GM23338 (cell line): Measurements from ENCODE around the gene PIAS1. TPM values are rescaled to one million over a fixed set of nuclear protein-coding genes. Genes with fewer than 3 reads are reported as not detected.

Source experiments
- ATAC-seq: fragments of 200-7000 bp; cut with Tn5 transposase; 3 replicates; pipeline ENCODE4 v1.9.1; 2020
- DNase-seq: peaks from one replicate; pipeline ENCODE4 v3.0.0-alpha.2; 2015; ENCODE audit warnings: low spot score
- H2AFZ ChIP-seq: fragments of 200-600 bp; sonication (generic); 2 replicates; pipeline ENCODE4 v1.8.0; 2016; ENCODE audit warnings: antibody characterized with exemption, mild to moderate bottlenecking, moderate library complexity
- H3F3A ChIP-seq: fragments of 200-600 bp; sonication (generic); replicated peaks from 2 replicates; pipeline ENCODE4 v1.8.0; 2017; ENCODE audit warnings: antibody characterized with exemption, mixed run types, low read depth
- H3K27ac ChIP-seq: fragments of 200-600 bp; sonication (generic); 2 replicates; pipeline ENCODE4 v1.6.1; 2016; ENCODE audit warnings: low read depth
- H3K27me3 ChIP-seq: fragments of 200-600 bp; sonication (generic); 2 replicates; pipeline ENCODE4 v1.8.0; 2016; ENCODE audit warnings: mild to moderate bottlenecking, mixed run types, moderate library complexity; ENCODE audit not compliant: insufficient read depth
- H3K36me3 ChIP-seq: fragments of 200-600 bp; sonication (generic); 2 replicates; pipeline ENCODE4 v1.8.0; 2016; ENCODE audit warnings: mild to moderate bottlenecking; ENCODE audit not compliant: insufficient read depth
- H3K4me1 ChIP-seq: fragments of 200-600 bp; sonication (generic); 2 replicates; pipeline ENCODE4 v1.8.0; 2016; ENCODE audit warnings: mild to moderate bottlenecking, moderate library complexity; ENCODE audit not compliant: insufficient read depth
- H3K4me2 ChIP-seq: fragments of 200-600 bp; sonication (generic); 2 replicates; pipeline ENCODE4 v1.7.1; 2017; ENCODE audit warnings: mixed run types
- H3K4me3 ChIP-seq: fragments of 200-600 bp; sonication (generic); 2 replicates; pipeline ENCODE4 v1.6.1; 2016; ENCODE audit warnings: mixed run types
- H3K79me2 ChIP-seq: fragments of 200-600 bp; sonication (generic); replicated peaks from 2 replicates; pipeline ENCODE4 v1.8.0; 2017; ENCODE audit warnings: mild to moderate bottlenecking; ENCODE audit not compliant: insufficient read depth
- H3K9me2 ChIP-seq: fragments of 200-600 bp; sonication (generic); 2 replicates; pipeline ENCODE4 v1.8.0; 2017; ENCODE audit not compliant: insufficient read depth
- H4K20me1 ChIP-seq: fragments of 200-600 bp; sonication (generic); replicated peaks from 2 replicates; pipeline ENCODE4 v1.8.0; 2017; ENCODE audit warnings: mild to moderate bottlenecking; ENCODE audit not compliant: insufficient read depth
- H3K27ac Mint-ChIP-seq: 2 replicates; pipeline ENCODE4 v1.8.0; 2020; ENCODE audit warnings: inconsistent platforms, mild to moderate bottlenecking, moderate library complexity, mixed read lengths
- H3K27me3 Mint-ChIP-seq: 3 replicates; pipeline ENCODE4 v1.8.0; 2022; ENCODE audit warnings: low read depth, mild to moderate bottlenecking, moderate library complexity, mixed read lengths, inconsistent platforms; ENCODE audit not compliant: insufficient read depth, poor library complexity
- H3K36me3 Mint-ChIP-seq: 3 replicates; pipeline ENCODE4 v1.8.0; 2021; ENCODE audit warnings: low read depth, mild to moderate bottlenecking, inconsistent platforms, moderate library complexity, mixed read lengths
- H3K4me1 Mint-ChIP-seq: 3 replicates; pipeline ENCODE4 v1.8.0; 2020; ENCODE audit warnings: mild to moderate bottlenecking, inconsistent platforms, mixed read lengths
- H3K4me3 Mint-ChIP-seq: 3 replicates; pipeline ENCODE4 v1.8.0; 2021; ENCODE audit warnings: moderate library complexity, mild to moderate bottlenecking, inconsistent platforms, mixed read lengths
- H3K9me3 Mint-ChIP-seq: 3 replicates; pipeline ENCODE4 v1.8.0; 2020; ENCODE audit warnings: moderate library complexity, mild to moderate bottlenecking, inconsistent platforms, mixed read lengths
- CREB1 ChIP-seq: fragments of 250-450 bp; sonication (Bioruptor Pico); IDR thresholded peaks from 2 replicates; pipeline ENCODE4 v1.5.0; 2020; ENCODE audit warnings: low read depth, mild to moderate bottlenecking, moderate library complexity
- ETS1 ChIP-seq: IDR thresholded peaks from 2 replicates; pipeline ENCODE4 v1.6.1; 2016; ENCODE audit warnings: antibody characterized with exemption
- EZH2 ChIP-seq: fragments of 200-600 bp; sonication (generic); IDR thresholded peaks from one replicate; pipeline ENCODE4 v1.8.0; 2017; ENCODE audit warnings: antibody characterized with exemption, mild to moderate bottlenecking, low read depth; ENCODE audit not compliant: unreplicated experiment
- EZH2phosphoT487 ChIP-seq: fragments of 200-600 bp; sonication (generic); IDR thresholded peaks from one replicate; pipeline ENCODE4 v1.8.1; 2018; ENCODE audit warnings: antibody characterized with exemption; ENCODE audit not compliant: unreplicated experiment
- JUNB ChIP-seq: IDR thresholded peaks from one replicate; pipeline ENCODE4 v1.6.1; 2016; ENCODE audit warnings: antibody characterized with exemption; ENCODE audit not compliant: unreplicated experiment
- NANOG ChIP-seq: IDR thresholded peaks from 2 replicates; pipeline ENCODE4 v1.6.1; 2016; ENCODE audit warnings: antibody characterized with exemption, borderline replicate concordance
- POLR2AphosphoS5 ChIP-seq: IDR thresholded peaks from 2 replicates; pipeline ENCODE4 v1.6.1; 2016; ENCODE audit warnings: antibody characterized with exemption, low read depth
- REST ChIP-seq: IDR thresholded peaks from one replicate; pipeline ENCODE4 v1.6.1; 2018; ENCODE audit warnings: antibody characterized with exemption; ENCODE audit not compliant: unreplicated experiment
- STAT1 ChIP-seq: IDR thresholded peaks from one replicate; pipeline ENCODE4 v1.6.1; 2016; ENCODE audit warnings: antibody characterized with exemption; ENCODE audit not compliant: unreplicated experiment
- ZNF114 ChIP-seq: fragments of 250-450 bp; sonication (Bioruptor Pico); IDR thresholded peaks from 2 replicates; pipeline ENCODE4 v1.5.0; 2020; ENCODE audit warnings: mild to moderate bottlenecking, moderate library complexity
- ZNF462 ChIP-seq: fragments of 250-450 bp; sonication (Bioruptor Pico); IDR thresholded peaks from 2 replicates; pipeline ENCODE4 v1.5.0; 2020; ENCODE audit warnings: mild to moderate bottlenecking, moderate library complexity
- polyA plus RNA-seq: library from polyadenylated mRNA; unstranded; fragments of >200 nt; fragmentation: Nextera tagmentation; extraction: Ambion mirVana; gene quantifications from 2 replicates; pipeline ENCODE4 v1.2.1, GENCODE V29; 2016
- total RNA-seq: library from RNA; depleted of rRNA; stranded (reverse); fragments of >200 nt; shearing (Covaris generic); gene quantifications from 2 replicates; pipeline ENCODE4 v1.2.3, GENCODE V29; 2014

Gene PIAS1
- total and polyA plus RNA-seq, 2 experiments from 2014 or later = 30.7 to 32.1 TPM

- no peak for TF ChIP-seq REST
- no peak for TF ChIP-seq CREB1 (CRISPR knock-in tag)
- no peak for TF ChIP-seq ZNF114 (CRISPR knock-in tag)
These were observed 109.1 kb downstream of the PIAS1 start (continued) for GRCh38 chr15:68163191-68163590.

- no peaks in the 10 kb centered on the region for H3K79me2 ChIP-seq
- no peak overlapping the region for H3K4me3 Mint-ChIP-seq
- DNase-seq (no peak), ATAC-seq (no peak)
- no peaks in the 10 kb centered on the region; the same call in 2 of the 3 replicates for H3K9me3 Mint-ChIP-seq
- no peaks in the 10 kb centered on the region for H3K4me1 ChIP-seq
- TF ChIP-seq STAT1 = no peak
- no peak for TF ChIP-seq ZNF462 (CRISPR knock-in tag)
- TF ChIP-seq CREB1 (CRISPR knock-in tag) = no peak
- TF ChIP-seq ETS1 = no peak
- TF ChIP-seq JUNB = no peak
- TF ChIP-seq NANOG = no peak
- TF ChIP-seq EZH2phosphoT487 = no peak
- no peak for TF ChIP-seq EZH2
- no peak for TF ChIP-seq POLR2AphosphoS5
- TF ChIP-seq REST = no peak
- peaks cover 6% of the 10 kb centered on the region; the same call in 1 of the 2 replicates for H4K20me1 ChIP-seq
- no peaks in the 10 kb centered on the region for H3F3A ChIP-seq
- H3K27me3 ChIP-seq = no peaks in the 10 kb centered on the region
- H3K4me2 ChIP-seq = no peak overlapping the region
- H3K36me3 ChIP-seq = 0 out of 2 replicates have a peak, but pooled peaks cover 4% of the 10 kb centered on the region
- H3K4me3 ChIP-seq = no peak overlapping the region
- H3K9me2 ChIP-seq = no peaks in the 10 kb centered on the region
- no peak overlapping the region for H3K27ac Mint-ChIP-seq
- H3K27me3 Mint-ChIP-seq = no peaks in the 10 kb centered on the region
- H2AFZ ChIP-seq = no peak overlapping the region
- H3K4me1 Mint-ChIP-seq = no peaks in the 10 kb centered on the region
- no peak overlapping the region for H3K27ac ChIP-seq
- H3K36me3 Mint-ChIP-seq = peaks cover 20% of the 10 kb centered on the region
These were observed 112.7 kb downstream of the PIAS1 start for GRCh38 chr15:68166847-68167246.
